Measurements from ENCODE around the gene HIRA.

HIRA gene

DNA sequence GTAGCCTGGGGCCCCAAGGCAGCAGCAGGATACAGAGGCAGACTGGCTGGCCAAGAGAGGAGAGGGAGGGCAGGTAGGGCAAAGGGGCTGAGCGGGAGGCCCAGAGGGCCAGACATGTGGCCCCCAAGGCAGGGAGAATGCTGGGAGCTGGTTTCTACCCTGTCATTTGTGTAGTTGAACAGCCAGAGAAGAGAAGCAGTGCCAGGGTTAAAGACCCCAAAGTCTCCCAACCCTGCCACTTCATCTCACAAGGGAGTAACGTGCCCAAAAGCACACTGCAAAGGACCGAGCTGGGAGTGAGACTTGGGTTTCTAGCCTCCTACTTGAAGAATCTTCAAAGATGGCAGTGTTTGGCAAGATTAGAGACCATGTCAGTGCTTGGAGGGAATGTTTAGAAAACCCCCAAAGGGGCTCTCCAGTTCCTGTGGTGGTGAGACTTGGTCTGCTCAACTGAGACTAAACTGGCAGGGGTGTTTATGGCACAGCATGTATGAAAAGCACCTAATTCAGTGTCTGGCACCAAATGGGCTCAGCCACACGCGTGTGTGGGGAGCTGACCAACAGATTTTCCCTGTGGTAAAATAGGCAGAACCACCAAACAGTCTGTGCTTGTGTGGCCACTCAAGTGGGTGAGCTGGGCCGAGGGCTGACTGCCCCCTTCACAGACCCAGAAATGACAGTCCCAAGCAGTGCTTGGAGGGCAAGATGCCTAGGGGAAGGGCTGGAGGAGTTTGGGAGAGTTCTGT lies 71.8 kb downstream of the HIRA start:
- Histone ChIP-seq H3K27me3 (replicated peaks; ENCODE audit: insufficient read depth, low read length) (no peaks in the 10 kb centered on the region), H2AFZ (ENCODE audit: low read length) (no peak overlapping the region), H3K9me2 (replicated peaks; ENCODE audit: insufficient read depth, low read length) (no peaks in the 10 kb centered on the region), H3K79me2 (ENCODE audit: low read length) (no peaks in the 10 kb centered on the region), H3K9me3 (replicated peaks; ENCODE audit: insufficient read depth, low read length) (no peaks in the 10 kb centered on the region), H3F3A (ENCODE audit: insufficient read depth, low read length) (no peaks in the 10 kb centered on the region), H3K4me3 (ENCODE audit: low read length) (no peak overlapping the region), H3K4me2 (ENCODE audit: low read depth, low read length) (no peak overlapping the region), H4K20me1 (ENCODE audit: insufficient read depth, low read length) (no peaks in the 10 kb centered on the region), H3K36me3 (replicated peaks; ENCODE audit: insufficient read depth, low read length) (peaks cover 6% of the 10 kb centered on the region; the same call in 1 of the 2 replicates), H3K27ac (ENCODE audit: low read length) (no peak overlapping the region), H3K9ac (ENCODE audit: low read length) (no peak overlapping the region), H3K4me1 (ENCODE audit: low read length) (no peaks in the 10 kb centered on the region)
- DNase-seq: no peak
- TF ChIP-seq, protein P1, sequence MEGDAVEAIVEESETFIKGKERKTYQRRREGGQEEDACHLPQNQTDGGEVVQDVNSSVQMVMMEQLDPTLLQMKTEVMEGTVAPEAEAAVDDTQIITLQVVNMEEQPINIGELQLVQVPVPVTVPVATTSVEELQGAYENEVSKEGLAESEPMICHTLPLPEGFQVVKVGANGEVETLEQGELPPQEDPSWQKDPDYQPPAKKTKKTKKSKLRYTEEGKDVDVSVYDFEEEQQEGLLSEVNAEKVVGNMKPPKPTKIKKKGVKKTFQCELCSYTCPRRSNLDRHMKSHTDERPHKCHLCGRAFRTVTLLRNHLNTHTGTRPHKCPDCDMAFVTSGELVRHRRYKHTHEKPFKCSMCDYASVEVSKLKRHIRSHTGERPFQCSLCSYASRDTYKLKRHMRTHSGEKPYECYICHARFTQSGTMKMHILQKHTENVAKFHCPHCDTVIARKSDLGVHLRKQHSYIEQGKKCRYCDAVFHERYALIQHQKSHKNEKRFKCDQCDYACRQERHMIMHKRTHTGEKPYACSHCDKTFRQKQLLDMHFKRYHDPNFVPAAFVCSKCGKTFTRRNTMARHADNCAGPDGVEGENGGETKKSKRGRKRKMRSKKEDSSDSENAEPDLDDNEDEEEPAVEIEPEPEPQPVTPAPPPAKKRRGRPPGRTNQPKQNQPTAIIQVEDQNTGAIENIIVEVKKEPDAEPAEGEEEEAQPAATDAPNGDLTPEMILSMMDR (IDR thresholded peaks at IDR 0.05; ENCODE audit: low read length): no peak
- TF ChIP-seq EZH2phosphoT487 (IDR thresholded peaks at IDR 0.05; ENCODE audit: low read length): no peak
- TF ChIP-seq EZH2 (optimal IDR thresholded peaks at IDR 0.05; ENCODE audit: low read depth, low read length): no peak

DNA sequence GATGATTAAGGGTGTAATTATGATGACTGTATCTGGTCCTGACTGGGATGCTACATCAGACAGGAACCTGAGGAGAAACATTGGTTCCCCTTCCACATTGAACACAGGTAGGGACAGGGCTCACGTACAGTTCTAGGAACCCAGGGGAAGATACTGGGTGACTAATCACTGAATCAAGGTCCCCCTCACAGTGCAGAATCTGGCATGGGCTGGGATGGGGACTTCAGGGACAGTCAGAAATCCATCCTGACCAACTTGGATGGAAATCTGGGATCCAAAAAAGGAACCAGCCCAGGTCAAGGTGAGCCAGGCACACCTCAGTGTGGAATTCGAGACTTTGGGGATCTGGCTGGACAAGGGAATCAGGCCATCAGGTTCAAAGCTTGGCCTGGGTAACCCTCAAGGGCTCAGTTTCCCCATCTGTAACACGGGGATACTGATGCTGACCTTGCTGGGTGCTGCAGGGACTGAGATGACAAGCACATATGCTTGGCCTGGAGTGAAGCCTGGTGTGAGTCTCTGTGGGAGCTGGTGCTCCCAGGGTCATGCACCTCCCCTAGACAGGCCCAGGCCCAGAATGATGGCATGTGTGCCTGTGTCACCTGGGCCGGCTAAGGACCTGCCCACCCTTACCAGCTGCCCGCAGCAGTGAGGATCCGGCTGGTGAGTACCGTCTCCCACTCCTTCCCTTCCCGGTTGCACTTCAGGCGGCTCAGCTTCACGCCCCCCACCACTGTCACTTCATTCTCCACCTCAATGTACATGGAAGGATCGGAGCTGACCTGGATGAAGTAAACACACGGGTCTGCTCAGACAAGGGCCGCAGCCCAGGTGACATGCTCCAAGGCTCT lies 72.6 kb downstream of the HIRA start:
- no peak overlapping the region for H3K9ac ChIP-seq (ENCODE audit: low read length)
- no peak overlapping the region for H2AFZ ChIP-seq (ENCODE audit: low read length)
- H3K27me3 ChIP-seq (replicated peaks; ENCODE audit: insufficient read depth, low read length): no peaks in the 10 kb centered on the region
- no peak for DNase-seq
- H3K36me3 ChIP-seq (replicated peaks; ENCODE audit: insufficient read depth, low read length): peaks cover 6% of the 10 kb centered on the region; the same call in 1 of the 2 replicates
- H3K4me3 ChIP-seq (ENCODE audit: low read length): no peak overlapping the region
- no peaks in the 10 kb centered on the region for H3F3A ChIP-seq (ENCODE audit: insufficient read depth, low read length)
- no peaks in the 10 kb centered on the region for H3K4me1 ChIP-seq (ENCODE audit: low read length)
- H3K9me2 ChIP-seq (replicated peaks; ENCODE audit: insufficient read depth, low read length): no peaks in the 10 kb centered on the region
- no peaks in the 10 kb centered on the region for H3K9me3 ChIP-seq (replicated peaks; ENCODE audit: insufficient read depth, low read length)
- H3K27ac ChIP-seq (ENCODE audit: low read length): no peak overlapping the region
- TF ChIP-seq, protein P1 (IDR thresholded peaks at IDR 0.05; ENCODE audit: low read length): no peak
- TF ChIP-seq EZH2phosphoT487 (IDR thresholded peaks at IDR 0.05; ENCODE audit: low read length) (no peak), EZH2 (optimal IDR thresholded peaks at IDR 0.05; ENCODE audit: low read depth, low read length) (no peak)
- H3K79me2 ChIP-seq (ENCODE audit: low read length): no peaks in the 10 kb centered on the region
- no peak overlapping the region for H3K4me2 ChIP-seq (ENCODE audit: low read depth, low read length)
- no peaks in the 10 kb centered on the region for H4K20me1 ChIP-seq (ENCODE audit: insufficient read depth, low read length)

DNA sequence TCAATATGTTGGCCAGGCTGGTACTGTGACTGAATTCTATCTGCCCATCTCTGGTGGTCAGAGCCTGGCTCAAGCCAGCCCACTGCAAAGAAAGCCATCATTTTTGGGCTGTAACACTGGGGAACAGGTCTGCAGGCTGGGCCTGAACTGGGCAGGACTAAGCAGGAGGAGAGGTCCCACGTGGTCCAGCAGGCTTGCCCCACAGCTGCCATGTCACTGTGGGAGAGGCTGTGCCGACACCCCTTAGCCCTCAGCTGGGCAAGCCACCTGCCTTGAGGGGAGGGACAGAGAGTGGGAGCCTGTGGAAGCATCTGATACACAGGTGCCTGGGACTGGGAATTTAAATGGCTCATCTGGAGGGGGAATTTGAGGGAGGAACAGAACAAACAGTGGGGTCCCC lies 73.3 kb downstream of the HIRA start:
- Histone ChIP-seq H3K36me3 (replicated peaks; ENCODE audit: insufficient read depth, low read length) (peaks cover 6% of the 10 kb centered on the region; the same call in 1 of the 2 replicates), H3K4me3 (ENCODE audit: low read length) (no peak overlapping the region), H3K27me3 (replicated peaks; ENCODE audit: insufficient read depth, low read length) (no peaks in the 10 kb centered on the region), H4K20me1 (ENCODE audit: insufficient read depth, low read length) (no peaks in the 10 kb centered on the region), H3K9me2 (replicated peaks; ENCODE audit: insufficient read depth, low read length) (no peaks in the 10 kb centered on the region), H3K9me3 (replicated peaks; ENCODE audit: insufficient read depth, low read length) (no peaks in the 10 kb centered on the region), H3K9ac (ENCODE audit: low read length) (no peak overlapping the region), H3K27ac (ENCODE audit: low read length) (no peak overlapping the region), H3K4me2 (ENCODE audit: low read depth, low read length) (no peak overlapping the region), H2AFZ (ENCODE audit: low read length) (no peak overlapping the region), H3F3A (ENCODE audit: insufficient read depth, low read length) (no peaks in the 10 kb centered on the region), H3K4me1 (ENCODE audit: low read length) (no peaks in the 10 kb centered on the region), H3K79me2 (ENCODE audit: low read length) (no peaks in the 10 kb centered on the region)
- DNase-seq: no peak
- no peak for TF ChIP-seq EZH2phosphoT487 (IDR thresholded peaks at IDR 0.05; ENCODE audit: low read length)
- TF ChIP-seq, protein P1 (IDR thresholded peaks at IDR 0.05; ENCODE audit: low read length): no peak
- TF ChIP-seq EZH2 (optimal IDR thresholded peaks at IDR 0.05; ENCODE audit: low read depth, low read length): no peak
